Measurements from ENCODE around the gene SERPINA6. TPM values are rescaled to one million over a fixed set of nuclear protein-coding genes. Genes with fewer than 3 reads are reported as not detected.
A peak's percentile ranks its signal among the peaks of the same experiment; 100 is the strongest.
"Not testable (repeated sequence)": the region's sequence is repeated elsewhere in the genome, so short reads cannot be mapped to it uniquely, and the experiment has no call there.

The SERPINA6 gene
- total and polyA plus RNA-seq, 2 experiments from 2014 or later, result 0.11 TPM; not detected in 1

- no peak for DNase-seq (ENCODE audit: low read depth in 1 of 2, low spot score in 1 of 2)
- H3K27ac ChIP-seq, result no peak overlapping the region
- H3K9me3 ChIP-seq (ENCODE audit: low read depth), result no peaks in the 10 kb centered on the region
- no peaks in the 10 kb centered on the region for H3K27me3 ChIP-seq
- no peaks in the 10 kb centered on the region for H3K36me3 ChIP-seq
- no peak for TF ChIP-seq CTCF (IDR thresholded peaks at IDR 0.05; ENCODE audit: low read depth, low read length)
- no peaks in the 10 kb centered on the region for H3K4me1 ChIP-seq (ENCODE audit: low read depth)
- no peak overlapping the region for H3K4me3 ChIP-seq
Observed at GRCh38 chr14:94357166-94357565, 34.0 kb upstream of the SERPINA6 start.

- Histone ChIP-seq H3K4me3 (no peak overlapping the region), H3K9me3 (ENCODE audit: low read depth) (no peaks in the 10 kb centered on the region), H3K27ac (no peak overlapping the region), H3K36me3 (no peaks in the 10 kb centered on the region), H3K27me3 (no peaks in the 10 kb centered on the region), H3K4me1 (ENCODE audit: low read depth) (no peaks in the 10 kb centered on the region)
- no peak for DNase-seq (ENCODE audit: low read depth in 1 of 2, low spot score in 1 of 2)
- TF ChIP-seq CTCF (IDR thresholded peaks at IDR 0.05; ENCODE audit: low read depth, low read length), result no peak
Observed at GRCh38 chr14:94356379-94357056, 33.4 kb upstream of the SERPINA6 start.

- TF ChIP-seq CTCF (IDR thresholded peaks at IDR 0.05; ENCODE audit: low read depth, low read length), result peak; percentile 75
- Histone ChIP-seq H3K27ac (no peak overlapping the region), H3K9me3 (ENCODE audit: low read depth) (no peaks in the 10 kb centered on the region), H3K4me3 (no peak overlapping the region), H3K4me1 (ENCODE audit: low read depth) (no peaks in the 10 kb centered on the region), H3K27me3 (no peaks in the 10 kb centered on the region), H3K36me3 (no peaks in the 10 kb centered on the region)
- DNase-seq (ENCODE audit: low read depth in 1 of 2, low spot score in 1 of 2), result peak; percentile 10 to 81
Observed at GRCh38 chr14:94355191-94355794, 32.2 kb upstream of the SERPINA6 start.

- no peak for TF ChIP-seq CTCF (IDR thresholded peaks at IDR 0.05; ENCODE audit: low read depth, low read length)
- H3K9me3 ChIP-seq (ENCODE audit: low read depth), result no peaks in the 10 kb centered on the region
- no peaks in the 10 kb centered on the region for H3K36me3 ChIP-seq
- H3K4me1 ChIP-seq (ENCODE audit: low read depth), result no peaks in the 10 kb centered on the region
- H3K4me3 ChIP-seq, result no peak overlapping the region
- no peak for DNase-seq (ENCODE audit: low read depth in 1 of 2, low spot score in 1 of 2)
- H3K27ac ChIP-seq, result no peak overlapping the region
- H3K27me3 ChIP-seq, result no peaks in the 10 kb centered on the region
Observed at GRCh38 chr14:94354638-94355185, 31.6 kb upstream of the SERPINA6 start.

- not testable (repeated sequence) for H3K27ac ChIP-seq; H3K27me3 ChIP-seq; H3K4me3 ChIP-seq; H3K4me1 ChIP-seq (ENCODE audit: low read depth); DNase-seq (ENCODE audit: low read depth in 1 of 2, low spot score in 1 of 2); H3K9me3 ChIP-seq (ENCODE audit: low read depth); H3K36me3 ChIP-seq
Observed at GRCh38 chr14:94354190-94354589, 31.1 kb upstream of the SERPINA6 start.

- no peaks in the 10 kb centered on the region for H3K4me1 ChIP-seq (ENCODE audit: low read depth)
- TF ChIP-seq CTCF (IDR thresholded peaks at IDR 0.05; ENCODE audit: low read depth, low read length), result no peak
- DNase-seq (ENCODE audit: low read depth in 1 of 2, low spot score in 1 of 2), result no peak
- no peak overlapping the region for H3K27ac ChIP-seq
- no peaks in the 10 kb centered on the region for H3K27me3 ChIP-seq
- H3K9me3 ChIP-seq (ENCODE audit: low read depth), result no peaks in the 10 kb centered on the region
- H3K36me3 ChIP-seq, result no peaks in the 10 kb centered on the region
- no peak overlapping the region for H3K4me3 ChIP-seq
Observed at GRCh38 chr14:94349276-94349675, 26.1 kb upstream of the SERPINA6 start.
